D721Med (cell line): ENCODE measurements around the gene OR5AR1.

ENCODE experiments used
- DNase-seq: peaks from one replicate; pipeline ENCODE4 v3.0.0; 2011; ENCODE audit warnings: low spot score; ENCODE audit not compliant: insufficient read length
- FAIRE-seq: peaks from 2 replicates; lab custom pipeline; 2011; peaks lifted over from hg19 to GRCh38; lab: Jason Lieb, UNC
- TF ChIP-seq, protein P1 (sequence below): IDR thresholded peaks from 2 replicates; pipeline ENCODE4 v1.5.1; 2012; ENCODE audit warnings: mild to moderate bottlenecking, control low read depth; ENCODE audit not compliant: insufficient read depth; ENCODE audit errors: missing control alignments

OR5AR1 gene

DNA sequence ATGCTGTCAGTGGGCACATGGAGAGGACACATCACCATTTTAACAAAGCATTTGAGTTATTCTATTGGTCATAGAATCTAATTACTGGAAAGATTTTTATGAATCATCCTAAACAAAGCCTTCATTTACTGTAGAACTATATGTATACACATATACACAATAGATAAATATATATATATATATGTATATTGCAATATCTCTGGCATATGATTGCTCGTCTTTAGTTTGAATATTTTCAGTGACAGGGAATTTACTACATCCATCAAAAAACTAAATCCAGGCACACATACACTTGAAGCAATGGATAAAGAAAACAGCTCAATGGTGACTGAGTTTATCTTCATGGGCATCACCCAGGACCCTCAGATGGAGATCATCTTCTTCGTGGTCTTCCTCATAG lies at the start of gene OR5AR1:
OR5AR1 (plus strand) TSS at position 301 of the 400 bp plus-strand sequence; CDS start at position 301, 0 bp downstream.
- TF ChIP-seq, protein P1, sequence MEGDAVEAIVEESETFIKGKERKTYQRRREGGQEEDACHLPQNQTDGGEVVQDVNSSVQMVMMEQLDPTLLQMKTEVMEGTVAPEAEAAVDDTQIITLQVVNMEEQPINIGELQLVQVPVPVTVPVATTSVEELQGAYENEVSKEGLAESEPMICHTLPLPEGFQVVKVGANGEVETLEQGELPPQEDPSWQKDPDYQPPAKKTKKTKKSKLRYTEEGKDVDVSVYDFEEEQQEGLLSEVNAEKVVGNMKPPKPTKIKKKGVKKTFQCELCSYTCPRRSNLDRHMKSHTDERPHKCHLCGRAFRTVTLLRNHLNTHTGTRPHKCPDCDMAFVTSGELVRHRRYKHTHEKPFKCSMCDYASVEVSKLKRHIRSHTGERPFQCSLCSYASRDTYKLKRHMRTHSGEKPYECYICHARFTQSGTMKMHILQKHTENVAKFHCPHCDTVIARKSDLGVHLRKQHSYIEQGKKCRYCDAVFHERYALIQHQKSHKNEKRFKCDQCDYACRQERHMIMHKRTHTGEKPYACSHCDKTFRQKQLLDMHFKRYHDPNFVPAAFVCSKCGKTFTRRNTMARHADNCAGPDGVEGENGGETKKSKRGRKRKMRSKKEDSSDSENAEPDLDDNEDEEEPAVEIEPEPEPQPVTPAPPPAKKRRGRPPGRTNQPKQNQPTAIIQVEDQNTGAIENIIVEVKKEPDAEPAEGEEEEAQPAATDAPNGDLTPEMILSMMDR: no peak
- DNase-seq (no peak), FAIRE-seq (no peak)

- TF ChIP-seq, protein P1: peak; percentile 42
- no peak for FAIRE-seq
- DNase-seq: no peak
Measured at GRCh38 chr11:56624661-56625110, 38.8 kb upstream of the OR5AR1 start.

GRCh38 chr11:56625946-56626345 lies 37.5 kb upstream of the OR5AR1 start:
- FAIRE-seq (no peak), DNase-seq (no peak)
- TF ChIP-seq, protein P1: no peak

DNA sequence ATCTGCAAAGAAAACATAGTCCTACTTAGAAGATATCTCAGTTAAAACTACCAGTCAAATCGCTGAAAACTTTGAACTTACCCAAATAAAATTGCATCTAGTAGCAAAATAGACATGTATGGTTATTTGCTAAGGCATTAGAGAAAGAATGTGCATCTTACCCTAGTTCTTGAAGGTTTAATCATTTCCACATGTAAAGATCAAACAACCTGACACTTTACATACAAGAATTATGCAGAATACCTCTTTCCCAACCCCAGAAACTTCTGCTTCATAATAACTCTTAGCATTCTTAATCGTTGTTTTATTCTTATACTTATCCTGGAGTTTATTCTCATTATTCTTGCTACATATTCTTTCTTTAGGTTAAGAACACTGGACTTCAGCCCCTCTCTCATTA lies 31.2 kb upstream of the OR5AR1 start:
- TF ChIP-seq, protein P1: no peak
- DNase-seq (no peak), FAIRE-seq (no peak)

DNA sequence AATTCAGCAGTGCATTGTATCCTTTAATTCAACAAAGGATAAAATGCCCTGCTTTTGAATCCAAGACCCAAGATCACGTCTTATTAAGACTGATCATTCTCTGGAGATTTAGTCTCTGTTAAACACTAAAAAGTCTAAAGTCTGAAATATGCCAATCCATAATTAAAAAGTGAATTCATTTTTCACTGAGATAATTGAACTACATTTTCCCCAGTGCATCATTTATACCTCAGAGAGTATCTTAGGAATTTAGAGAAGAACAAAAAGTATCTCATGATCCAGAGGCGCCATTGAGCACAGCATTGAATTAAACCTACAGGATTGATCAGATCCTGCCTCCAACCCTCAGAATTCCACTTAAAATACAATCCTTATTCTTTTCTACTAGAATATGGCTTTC lies 26.6 kb upstream of the OR5AR1 start:
- no peak for DNase-seq
- TF ChIP-seq, protein P1: no peak
- no peak for FAIRE-seq

GRCh38 chr11:56637500-56637899 lies 26.0 kb upstream of the OR5AR1 start:
- no peak for DNase-seq
- TF ChIP-seq, protein P1: no peak
- FAIRE-seq: no peak

GRCh38 chr11:56642339-56642738 lies 21.1 kb upstream of the OR5AR1 start, which contains the start of gene OR5AP2:
TSS of gene OR5AP2 (minus strand) at chr11:56642439. CDS start at chr11:56642439, 0 bp downstream.
- TF ChIP-seq, protein P1: no peak
- DNase-seq (no peak), FAIRE-seq (no peak)
